HG02938 (cell line): Measurements from ENCODE around the gene RLN3.
A peak's percentile ranks its signal among the peaks of the same experiment; 100 is the strongest.
"Not testable (repeated sequence)": the region's sequence is repeated elsewhere in the genome, so short reads cannot be mapped to it uniquely, and the experiment has no call there.

Experiments
- ATAC-seq: cut with Tn5 transposase; IDR thresholded peaks from one replicate; pipeline ENCODE4 v1.9.1; 2021; ENCODE audit warnings: mild to moderate bottlenecking, moderate library complexity; ENCODE audit not compliant: unreplicated experiment

RLN3 gene

DNA sequence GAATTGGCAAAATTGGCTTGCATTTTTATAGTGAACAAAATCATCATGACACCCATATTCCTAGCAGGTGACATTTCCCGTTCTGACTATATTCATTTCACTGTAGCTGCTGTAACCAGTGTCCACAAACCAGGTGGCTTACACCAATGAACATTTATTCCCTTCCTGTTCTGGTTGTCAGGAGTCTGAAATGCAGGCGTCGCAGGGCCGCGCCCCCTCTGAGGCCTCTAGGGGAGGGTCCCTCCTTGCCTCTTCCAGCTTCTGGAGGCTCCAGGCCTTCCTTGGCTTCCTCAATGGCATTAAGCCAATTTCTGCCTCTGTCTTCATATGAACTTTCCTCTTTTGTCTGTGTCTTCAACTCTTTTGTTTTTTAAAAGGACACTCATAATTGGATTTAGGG lies 6.5 kb upstream of the RLN3 start:
- ATAC-seq: no peak

DNA sequence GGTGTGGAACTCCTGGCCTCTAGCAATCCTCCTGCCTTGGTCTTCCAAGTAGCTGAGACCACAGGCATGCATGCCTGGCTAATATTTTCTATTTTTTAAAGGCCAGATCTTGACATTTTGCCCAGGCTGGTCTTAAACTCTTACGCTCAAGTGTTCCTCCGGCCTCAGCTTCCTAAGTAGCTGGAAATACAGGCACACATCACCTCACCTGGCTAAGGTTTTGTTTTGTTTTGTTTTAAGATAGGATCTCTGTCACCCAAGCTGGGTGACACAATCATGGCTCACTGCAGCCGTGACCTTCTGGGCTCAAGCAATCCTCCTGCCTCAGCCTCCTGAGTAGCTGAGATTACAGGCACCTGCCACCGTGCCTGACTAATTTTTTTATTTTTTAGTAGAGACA lies 5.5 kb upstream of the RLN3 start:
- ATAC-seq: no peak

DNA sequence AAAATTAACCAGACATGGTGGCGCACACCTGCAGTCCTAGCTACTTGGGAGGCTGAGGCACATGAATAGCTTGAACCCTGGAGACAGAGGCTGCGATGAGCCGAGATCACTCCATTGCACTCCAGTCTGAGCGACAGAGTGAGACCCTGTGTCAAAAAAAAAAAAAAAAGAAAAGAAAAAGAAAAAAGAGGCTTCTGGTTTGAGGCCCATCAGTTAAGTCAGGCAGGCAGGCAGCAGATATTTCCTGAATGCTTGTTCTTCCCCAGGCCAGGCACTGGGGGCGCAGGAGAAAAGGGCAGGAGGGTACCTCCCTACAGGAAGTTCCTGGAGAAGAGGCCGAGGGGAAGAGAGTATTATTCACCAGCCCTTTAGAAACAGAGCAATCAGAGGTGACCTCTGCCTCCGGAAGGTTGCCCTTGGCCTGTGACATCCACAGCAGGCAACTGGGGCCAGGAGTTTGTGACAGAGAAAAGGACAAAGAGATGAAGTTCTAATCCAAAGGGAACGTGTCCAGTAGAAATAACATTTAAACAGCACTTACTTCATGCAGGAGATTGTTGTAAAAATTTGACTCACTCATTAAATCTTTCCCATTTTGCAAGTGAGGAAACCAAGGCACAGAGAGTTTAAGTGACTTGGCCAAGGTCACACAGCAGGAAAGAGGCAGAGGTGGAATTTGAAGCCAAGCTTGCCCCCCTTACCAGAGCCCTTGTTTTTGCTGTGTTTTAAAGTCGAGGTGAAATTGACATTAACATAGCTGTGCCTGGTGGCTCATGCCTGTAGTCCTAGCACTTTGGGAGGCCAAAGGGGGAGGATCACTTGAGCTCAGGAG lies 4.3 kb upstream of the RLN3 start:
- ATAC-seq: no peak

DNA sequence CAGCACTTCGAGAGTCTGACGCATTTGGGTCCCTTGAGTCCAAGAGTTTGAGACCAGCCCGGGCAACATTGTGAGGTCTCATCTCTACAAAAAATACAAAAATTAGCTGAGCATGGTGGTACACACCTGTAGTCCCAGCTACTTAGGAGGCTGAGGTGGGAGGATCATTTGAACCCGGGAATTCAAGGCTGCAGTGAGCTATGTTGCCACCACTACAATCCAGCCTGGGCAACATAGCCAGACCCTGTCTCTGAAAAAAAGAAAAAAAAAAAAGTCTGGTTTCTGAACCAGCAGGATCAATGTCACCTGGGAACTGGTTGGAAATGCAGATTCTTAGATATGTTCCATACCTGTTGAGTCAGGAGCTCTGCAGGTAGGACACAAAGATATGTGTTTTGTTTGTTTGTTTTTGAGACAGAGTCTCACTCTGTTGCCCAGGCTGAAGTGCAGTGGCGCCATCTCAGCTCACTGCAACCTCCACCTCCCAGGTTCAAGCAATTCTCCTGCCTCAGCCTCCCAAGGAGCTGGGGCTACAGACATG lies 1.2 kb upstream of the RLN3 start:
- not testable (repeated sequence) for ATAC-seq

DNA sequence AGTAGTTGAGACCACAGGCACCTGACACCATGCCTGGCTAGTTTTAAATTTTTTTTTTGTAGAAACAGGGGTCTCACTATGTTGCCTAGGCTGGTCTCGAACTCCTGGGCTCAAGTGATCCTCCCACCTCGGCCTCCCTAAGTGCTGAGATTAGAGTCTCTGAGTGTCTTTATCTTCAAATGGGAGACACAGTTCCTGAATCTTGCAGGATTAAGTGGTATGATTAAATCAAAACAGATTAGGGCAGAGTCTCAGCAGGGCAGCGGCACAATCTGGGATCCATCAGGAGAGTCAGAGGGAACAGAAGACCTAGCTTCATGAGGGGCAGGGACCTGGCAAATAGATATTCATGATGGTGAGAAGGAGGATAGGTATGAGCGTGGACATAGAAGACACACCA lies 953 bp downstream of the RLN3 start:
- ATAC-seq: no peak

DNA sequence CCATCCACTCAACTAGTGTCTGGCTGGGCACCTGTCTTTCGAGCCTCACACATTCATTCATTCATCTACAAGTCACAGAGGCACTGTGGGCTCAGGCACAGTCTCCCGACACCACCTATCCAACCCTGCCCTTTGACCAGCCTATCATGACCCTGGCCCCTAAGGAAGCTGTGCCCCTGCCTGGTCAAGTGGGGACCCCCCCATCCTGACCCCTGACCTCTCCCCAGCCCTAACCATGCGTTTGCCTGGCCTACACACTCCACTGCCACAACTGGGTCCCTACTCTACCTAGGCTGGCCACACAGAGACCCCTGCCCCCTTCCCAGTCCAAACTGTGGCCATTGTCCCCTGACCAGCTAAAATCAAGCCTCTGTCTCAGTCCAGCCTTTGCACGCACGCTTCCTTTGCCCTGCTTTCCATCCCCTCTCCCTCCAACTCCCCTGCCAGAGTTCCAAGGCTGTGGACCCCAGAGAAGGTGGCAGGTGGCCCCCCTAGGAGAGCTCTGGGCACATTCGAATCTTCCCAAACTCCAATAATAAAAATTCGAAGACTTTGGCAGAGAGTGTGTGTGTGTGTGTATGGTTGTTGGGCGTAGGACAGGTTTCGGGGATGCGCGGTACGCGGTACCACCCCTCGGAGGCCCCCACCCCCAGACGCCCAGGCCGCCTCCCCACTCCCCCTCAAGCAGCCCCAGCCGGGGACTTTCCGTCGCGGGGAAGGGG lies 3.2 kb downstream of the RLN3 start:
- no peak for ATAC-seq

DNA sequence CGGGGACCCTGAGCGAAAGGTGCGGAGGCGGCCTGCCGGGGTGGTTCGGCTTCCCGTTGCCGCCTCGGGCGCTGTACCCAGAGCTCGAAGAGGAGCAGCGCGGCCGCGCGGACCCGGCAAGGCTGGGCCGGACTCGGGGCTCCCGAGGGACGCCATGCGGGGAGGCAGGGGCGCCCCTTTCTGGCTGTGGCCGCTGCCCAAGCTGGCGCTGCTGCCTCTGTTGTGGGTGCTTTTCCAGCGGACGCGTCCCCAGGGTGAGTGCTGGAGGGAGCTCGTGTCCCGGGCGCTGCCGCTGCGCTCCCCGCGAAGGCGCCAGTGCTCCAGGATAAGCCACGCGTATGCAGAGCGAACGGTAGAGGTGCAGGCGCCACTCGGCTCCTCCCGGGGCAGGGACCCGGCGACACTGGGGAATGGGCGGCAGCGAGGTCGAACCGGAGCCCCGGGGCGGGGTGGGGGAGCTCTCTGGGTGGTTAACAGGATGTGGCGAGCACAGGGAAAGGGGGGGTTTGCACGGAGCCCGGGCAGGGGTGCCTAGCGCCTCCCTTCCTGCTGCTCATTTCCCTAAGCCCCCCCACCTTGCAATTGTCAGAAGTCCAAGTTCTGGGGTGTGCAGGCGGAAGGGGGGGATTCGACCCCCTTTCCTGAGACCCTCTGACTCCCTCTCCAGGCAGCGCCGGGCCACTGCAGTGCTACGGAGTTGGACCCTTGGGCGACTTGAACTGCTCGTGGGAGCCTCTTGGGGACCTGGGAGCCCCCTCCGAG lies 4.0 kb downstream of the RLN3 start, which contains the start of gene IL27RA:
IL27RA (plus strand) TSS at position 44 of the 762 bp plus-strand sequence; CDS start at position 155, 111 bp downstream.
- peak; percentile 62 for ATAC-seq

DNA sequence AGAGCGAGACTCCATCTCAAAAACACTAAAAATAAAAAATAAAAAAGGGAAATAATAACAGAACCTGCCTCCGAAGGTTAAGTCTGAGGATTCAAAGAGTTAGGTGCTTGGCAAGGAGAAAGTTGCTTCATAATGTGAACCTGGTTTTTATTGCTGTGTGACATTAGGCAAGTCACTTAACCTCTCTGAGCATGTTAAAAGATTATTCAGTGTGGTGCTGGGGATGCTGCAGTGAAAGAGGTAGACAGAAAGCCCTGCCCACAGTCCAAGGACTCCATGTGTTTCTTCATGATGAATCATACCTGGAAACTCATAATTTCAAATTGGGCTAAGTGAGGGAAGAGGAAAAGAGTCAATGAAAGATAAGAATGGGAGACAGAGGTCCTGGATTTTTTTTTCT lies 6.0 kb downstream of the RLN3 start:
- ATAC-seq: no peak

DNA sequence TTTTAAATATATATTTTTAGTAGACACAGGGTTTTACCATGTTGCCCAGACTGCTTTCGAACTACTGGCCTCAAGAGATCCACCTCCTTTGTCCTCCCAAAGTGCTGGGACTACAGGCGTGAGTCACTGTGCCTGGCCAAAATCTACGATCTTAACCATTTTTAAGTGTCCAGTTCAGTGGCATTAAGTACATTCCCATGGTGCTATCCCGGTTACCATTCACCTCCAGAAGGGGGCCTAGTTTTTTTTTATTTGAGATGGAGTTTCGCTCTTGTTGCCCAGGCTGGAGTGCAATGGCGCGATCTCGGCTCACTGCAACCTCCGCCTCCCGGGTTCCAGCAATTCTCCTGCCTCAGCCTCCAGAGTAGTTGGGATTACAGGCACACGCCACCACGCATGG lies 7.2 kb downstream of the RLN3 start:
- ATAC-seq: not testable (repeated sequence)

DNA sequence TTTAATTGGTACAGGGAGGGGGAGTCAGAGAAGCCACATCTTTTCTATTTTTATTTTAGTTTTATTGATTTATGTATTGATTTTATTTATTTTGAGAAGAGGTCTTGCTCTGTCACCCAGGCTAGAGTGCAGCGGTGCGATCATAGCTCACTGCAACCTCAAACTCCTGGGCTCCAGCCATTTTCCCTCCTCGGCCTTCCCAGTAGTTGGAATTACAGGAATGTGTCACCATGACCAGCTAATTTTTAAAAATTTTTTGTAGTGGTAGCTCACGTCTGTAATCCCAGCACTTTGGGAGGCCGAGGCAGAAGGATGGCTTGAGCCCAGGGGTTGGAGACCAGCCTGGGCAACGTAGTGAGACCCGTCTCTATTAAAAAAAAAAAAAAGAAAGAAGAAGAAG lies 7.8 kb downstream of the RLN3 start:
- no peak for ATAC-seq

DNA sequence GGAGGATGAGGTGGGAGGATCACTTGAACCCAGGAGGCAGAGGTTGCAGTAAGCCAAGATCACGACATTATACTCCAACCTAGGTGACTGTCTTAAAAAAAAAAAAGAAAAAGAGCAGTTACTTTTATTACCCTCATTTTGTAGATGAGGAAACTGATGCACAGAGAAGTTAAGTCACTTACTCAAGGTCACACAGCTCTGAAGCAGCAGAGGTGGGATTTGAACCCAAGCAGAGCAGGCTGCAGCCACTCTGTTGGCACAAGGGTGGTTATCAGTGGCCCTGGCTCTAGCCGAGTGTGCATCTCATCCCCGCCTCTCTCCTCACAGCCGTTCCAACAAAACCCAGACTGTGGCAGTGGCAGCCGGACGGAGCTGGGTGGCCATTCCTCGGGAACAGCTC lies 11.2 kb downstream of the RLN3 start:
- no peak for ATAC-seq

DNA sequence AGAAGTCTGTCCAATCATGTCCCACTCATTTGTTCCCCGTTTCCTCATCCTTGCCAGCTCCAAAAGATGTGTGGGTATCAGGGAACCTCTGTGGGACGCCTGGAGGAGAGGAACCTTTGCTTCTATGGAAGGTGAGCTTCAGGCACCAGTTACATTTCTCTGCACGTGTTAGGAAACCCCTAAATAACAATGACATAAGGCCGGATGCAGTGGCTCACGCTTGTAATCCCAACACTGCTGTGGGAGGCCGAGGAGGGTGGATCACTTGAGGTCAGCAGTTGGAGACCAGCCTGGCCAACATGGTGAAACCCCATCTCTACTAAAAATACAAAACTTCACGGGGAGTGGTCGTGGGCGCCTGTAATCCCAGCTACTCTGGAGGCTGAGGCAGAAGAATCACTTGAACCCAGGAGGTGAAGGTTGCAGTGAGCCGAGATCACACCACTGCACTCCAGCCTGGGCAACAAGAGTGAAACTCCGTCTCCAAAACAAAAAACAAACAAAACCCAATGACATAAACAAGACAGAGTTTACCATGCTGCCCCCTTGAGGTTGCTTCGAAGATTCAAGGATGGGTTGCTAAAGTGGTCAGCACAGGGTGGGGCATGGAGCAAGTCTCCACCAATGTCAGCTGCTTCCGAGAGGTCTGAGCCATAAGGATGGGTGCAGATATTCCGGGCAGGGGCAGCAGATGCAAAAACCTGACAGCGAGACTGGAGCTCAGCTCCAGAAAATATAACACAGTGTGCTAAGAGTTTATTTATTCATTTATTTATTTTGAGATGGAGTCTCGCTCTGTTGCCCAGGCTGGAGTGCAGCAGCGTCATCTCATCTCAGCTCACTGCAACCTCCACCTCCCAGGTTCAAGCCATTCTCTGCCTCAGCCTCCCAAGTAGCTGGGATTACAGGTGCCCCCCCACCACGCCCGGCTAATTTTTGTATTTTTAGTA lies 15.0 kb downstream of the RLN3 start:
- ATAC-seq: not testable (repeated sequence)

DNA sequence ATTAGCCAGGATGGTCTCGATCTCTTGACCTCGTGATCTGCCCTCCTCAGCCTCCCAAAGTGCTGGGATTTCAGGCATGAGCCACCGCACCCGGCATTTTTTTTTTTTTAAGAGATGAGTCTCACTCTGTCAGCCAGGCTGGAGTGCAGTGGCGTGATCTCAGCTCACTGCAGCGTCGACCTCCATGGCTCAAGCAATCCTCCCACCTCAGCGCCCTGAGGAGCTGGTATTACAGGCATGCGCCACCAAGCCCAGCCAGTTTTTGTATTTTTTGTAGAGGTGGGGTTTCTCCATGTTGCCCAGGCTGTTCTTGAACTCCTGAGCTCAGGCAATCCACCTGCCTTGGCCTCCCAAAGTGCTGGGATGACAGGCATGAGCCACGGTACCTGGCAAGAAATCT lies 19.9 kb downstream of the RLN3 start:
- ATAC-seq: not testable (repeated sequence)

DNA sequence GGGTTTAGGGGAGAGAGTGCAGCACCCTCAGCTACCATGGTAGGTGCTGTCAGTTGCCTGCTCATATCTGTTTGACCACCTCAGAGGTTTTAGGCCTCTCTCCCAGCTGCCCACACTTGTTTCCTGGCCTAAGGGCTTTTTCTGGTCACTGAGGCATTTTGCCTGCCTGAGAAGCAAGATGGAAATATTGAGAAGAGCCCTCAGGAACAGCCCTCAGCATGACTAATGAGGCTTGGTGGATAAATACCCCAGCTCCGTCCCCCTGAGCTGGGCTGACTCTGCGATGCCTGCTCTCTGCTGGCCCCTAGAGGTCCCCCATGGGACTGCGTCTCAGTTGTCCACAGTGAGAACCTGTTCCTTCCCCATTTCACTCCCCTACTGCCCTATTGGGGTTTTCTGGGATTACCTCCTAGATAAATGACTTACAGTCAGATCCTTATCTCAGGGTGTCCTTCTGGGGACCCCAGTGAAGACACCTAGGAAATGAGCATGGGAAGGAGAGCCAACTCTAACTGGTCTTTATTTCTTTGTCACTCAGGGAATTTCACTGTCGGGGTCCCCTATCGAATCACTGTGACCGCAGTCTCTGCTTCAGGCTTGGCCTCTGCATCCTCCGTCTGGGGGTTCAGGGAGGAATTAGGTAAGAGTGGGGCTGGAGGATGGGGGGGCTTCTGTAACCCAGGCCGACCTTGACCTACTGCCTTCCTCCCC lies 20.6 kb downstream of the RLN3 start:
- ATAC-seq: no peak

DNA sequence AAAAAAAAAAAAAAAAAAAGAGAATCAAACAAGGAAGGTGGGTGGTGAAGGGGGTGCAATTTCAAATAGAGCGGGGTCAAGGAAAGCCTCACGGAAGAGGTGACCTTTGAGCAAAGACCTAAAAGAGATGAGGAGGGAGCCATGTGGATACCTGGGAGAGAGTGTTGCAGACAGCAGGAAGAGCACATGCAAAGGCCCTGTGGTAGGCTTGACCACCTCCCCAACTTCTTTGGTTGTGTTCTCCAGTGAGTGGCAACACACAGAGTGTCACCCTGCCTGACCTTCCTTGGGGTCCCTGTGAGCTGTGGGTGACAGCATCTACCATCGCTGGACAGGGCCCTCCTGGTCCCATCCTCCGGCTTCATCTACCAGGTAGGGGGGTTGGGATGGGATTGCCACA lies 22.6 kb downstream of the RLN3 start:
- no peak for ATAC-seq

DNA sequence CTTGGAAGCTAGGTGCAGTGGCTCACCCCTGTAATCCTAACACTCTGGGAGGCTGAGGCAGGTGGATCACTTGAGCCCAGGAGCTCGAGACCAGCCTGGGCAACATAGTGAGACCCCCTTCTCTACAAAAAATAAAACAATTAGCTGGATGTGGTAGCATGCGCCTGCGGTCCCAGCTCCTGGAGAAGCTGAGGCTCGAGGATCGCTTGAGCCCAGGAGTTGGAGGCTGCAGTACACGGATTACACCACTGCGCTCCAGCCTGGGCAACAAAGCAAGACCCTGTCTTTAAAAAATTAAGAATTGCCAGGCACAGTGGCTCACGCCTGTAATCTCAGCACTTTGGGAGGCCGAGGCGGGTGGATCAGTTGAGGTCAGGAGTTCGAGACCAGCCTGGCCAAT lies 23.0 kb downstream of the RLN3 start:
- ATAC-seq: not testable (repeated sequence)

DNA sequence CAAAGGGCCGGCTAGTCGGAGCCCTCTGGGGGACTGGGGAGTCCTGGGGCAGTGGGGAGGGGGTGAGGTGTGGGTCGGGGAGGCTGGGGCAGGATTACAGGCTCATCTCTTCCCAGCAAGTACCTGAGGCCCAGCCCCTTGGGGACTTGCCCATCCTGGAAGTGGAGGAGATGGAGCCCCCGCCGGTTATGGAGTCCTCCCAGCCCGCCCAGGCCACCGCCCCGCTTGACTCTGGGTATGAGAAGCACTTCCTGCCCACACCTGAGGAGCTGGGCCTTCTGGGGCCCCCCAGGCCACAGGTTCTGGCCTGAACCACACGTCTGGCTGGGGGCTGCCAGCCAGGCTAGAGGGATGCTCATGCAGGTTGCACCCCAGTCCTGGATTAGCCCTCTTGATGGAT lies 24.0 kb downstream of the RLN3 start:
- no peak for ATAC-seq

DNA sequence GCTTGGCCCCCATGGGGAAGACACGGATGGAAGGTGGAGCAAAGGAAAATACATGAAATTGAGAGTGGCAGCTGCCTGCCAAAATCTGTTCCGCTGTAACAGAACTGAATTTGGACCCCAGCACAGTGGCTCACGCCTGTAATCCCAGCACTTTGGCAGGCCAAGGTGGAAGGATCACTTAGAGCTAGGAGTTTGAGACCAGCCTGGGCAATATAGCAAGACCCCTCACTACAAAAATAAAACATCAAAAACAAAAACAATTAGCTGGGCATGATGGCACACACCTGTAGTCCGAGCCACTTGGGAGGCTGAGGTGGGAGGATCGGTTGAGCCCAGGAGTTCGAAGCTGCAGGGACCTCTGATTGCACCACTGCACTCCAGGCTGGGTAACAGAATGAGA lies 24.5 kb downstream of the RLN3 start:
- ATAC-seq: no peak

DNA sequence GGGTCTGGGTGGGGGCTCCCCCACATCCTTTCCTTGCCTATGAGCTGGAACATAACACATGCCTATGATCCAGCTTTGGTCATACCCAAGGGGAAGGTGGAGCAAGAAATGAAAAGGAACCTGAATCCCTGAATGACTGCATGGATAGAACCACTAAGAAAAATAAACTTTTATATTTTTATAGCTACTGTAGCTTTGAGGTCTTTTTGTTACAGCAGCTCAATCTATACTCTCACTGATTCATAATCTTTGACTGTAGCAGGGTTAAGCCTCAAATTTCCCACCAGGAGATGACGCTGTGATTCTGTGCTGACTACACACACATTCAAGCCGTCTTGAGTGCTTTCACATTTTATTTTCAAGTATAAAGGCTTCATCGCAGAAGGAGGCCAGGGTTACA lies 25.1 kb downstream of the RLN3 start:
- no peak for ATAC-seq

DNA sequence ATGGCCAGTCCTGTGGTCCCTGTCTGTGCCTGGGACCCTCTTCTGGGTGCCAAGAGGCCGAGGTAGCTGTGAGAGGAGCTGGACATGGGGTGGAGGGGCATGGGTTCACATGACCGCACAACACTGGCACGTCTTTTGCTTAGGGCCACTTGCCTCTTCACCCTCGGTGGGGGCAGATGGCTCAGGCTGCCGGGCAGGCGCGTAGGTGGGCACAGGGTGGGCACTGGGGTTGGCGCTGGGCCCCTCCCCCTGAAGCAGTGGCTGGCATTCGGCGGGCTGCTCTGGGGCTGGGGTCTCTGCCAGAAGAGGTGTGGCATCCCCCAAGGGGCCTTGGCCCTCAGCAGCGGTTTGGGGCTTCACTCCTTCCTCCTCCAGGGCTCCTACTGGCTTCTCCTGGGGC lies 25.6 kb downstream of the RLN3 start:
- ATAC-seq: no peak
